ENCODE data around the gene KIFC3. TPM values are rescaled to one million over a fixed set of nuclear protein-coding genes. Genes with fewer than 3 reads are reported as not detected.

Gene KIFC3
- total RNA-seq, 4 donors from 2014 or later = 50.9 to 87.0 (median 60.2) TPM

- WGBS, 2 donors = 76 to 77% methylated on average over 11 of the region's 11 CpGs
- peak overlapping the region in 1 of 4 donors; percentile 11 for H3K27ac ChIP-seq
- no peaks in the 10 kb centered on the region for H3K9me3 ChIP-seq
- DNase-seq (ENCODE audit: low spot score in 2 of 2) = no peak
- H3K27me3 ChIP-seq = no peaks in the 10 kb centered on the region
- peaks cover 0 to 9% (median 0%) of the 10 kb centered on the region in 4 donors for H3K4me1 ChIP-seq
- no peak overlapping the region for H3K4me3 ChIP-seq
- H3K36me3 ChIP-seq = peaks cover 0 to 64% (median 0%) of the 10 kb centered on the region in 3 donors
- TF ChIP-seq CTCF (IDR thresholded peaks at IDR 0.05) (no peak), POLR2A (IDR thresholded peaks at IDR 0.05) (no peak), EP300 (IDR thresholded peaks at IDR 0.05) (no peak)
Measured at GRCh38 chr16:57773655-57774295, 28.5 kb downstream of the KIFC3 start.

- H3K36me3 ChIP-seq = peaks cover 0 to 66% (median 0%) of the 10 kb centered on the region in 3 donors
- 81 to 89% methylated on average over 11 of the region's 11 CpGs for WGBS, 2 donors
- no peak overlapping the region for H3K4me3 ChIP-seq
- H3K27me3 ChIP-seq = no peaks in the 10 kb centered on the region
- TF ChIP-seq EP300 (IDR thresholded peaks at IDR 0.05) = no peak
- TF ChIP-seq POLR2A (IDR thresholded peaks at IDR 0.05) = no peak
- TF ChIP-seq CTCF (IDR thresholded peaks at IDR 0.05) = no peak
- DNase-seq (ENCODE audit: low spot score in 2 of 2) = no peak
- no peaks in the 10 kb centered on the region for H3K9me3 ChIP-seq
- H3K4me1 ChIP-seq = peaks cover 0 to 9% (median 0%) of the 10 kb centered on the region in 4 donors
- no peak overlapping the region for H3K27ac ChIP-seq
Measured at GRCh38 chr16:57773019-57773418, 29.3 kb downstream of the KIFC3 start.

- Histone ChIP-seq H3K4me3 (no peak overlapping the region), H3K27ac (no peak overlapping the region), H3K27me3 (no peaks in the 10 kb centered on the region), H3K9me3 (no peaks in the 10 kb centered on the region), H3K36me3 (peaks cover 0 to 75% (median 0%) of the 10 kb centered on the region in 3 donors), H3K4me1 (peaks cover 0 to 9% (median 0%) of the 10 kb centered on the region in 4 donors)
- WGBS, 2 donors = 91 to 93% methylated on average over 24 to 26 of the region's 26 CpGs
- TF ChIP-seq CTCF (IDR thresholded peaks at IDR 0.05) = no peak
- TF ChIP-seq POLR2A (IDR thresholded peaks at IDR 0.05) = no peak
- no peak for TF ChIP-seq EP300 (IDR thresholded peaks at IDR 0.05)
- DNase-seq (ENCODE audit: low spot score in 2 of 2) = no peak
Measured at GRCh38 chr16:57771141-57771785, 31.0 kb downstream of the KIFC3 start.

- 93 to 96% methylated on average over 12 to 15 of the region's 15 CpGs for WGBS, 2 donors
- H3K36me3 ChIP-seq = peaks cover 0 to 78% (median 0%) of the 10 kb centered on the region in 3 donors
Measured at GRCh38 chr16:57770361-57770760, 31.9 kb downstream of the KIFC3 start.

More at GRCh38 chr16:57770361-57770760, 31.9 kb downstream of the KIFC3 start:
- Histone ChIP-seq H3K27me3 (no peaks in the 10 kb centered on the region), H3K4me3 (no peak overlapping the region), H3K27ac (no peak overlapping the region), H3K4me1 (peaks cover 0 to 3% (median 0%) of the 10 kb centered on the region in 4 donors), H3K9me3 (no peaks in the 10 kb centered on the region)
- TF ChIP-seq EP300 (IDR thresholded peaks at IDR 0.05) (no peak), CTCF (IDR thresholded peaks at IDR 0.05) (no peak), POLR2A (IDR thresholded peaks at IDR 0.05) (no peak)
- DNase-seq (ENCODE audit: low spot score in 2 of 2) = no peak
